GM18498 (cell line): ENCODE data around the gene MCOLN2.
"Not testable (repeated sequence)": the region's sequence is repeated elsewhere in the genome, so short reads cannot be mapped to it uniquely, and the experiment has no call there.

Source experiments
- ATAC-seq: cut with Tn5 transposase; IDR thresholded peaks from one replicate; pipeline ENCODE4 v1.9.1; 2021; ENCODE audit warnings: mild to moderate bottlenecking, moderate library complexity; ENCODE audit not compliant: unreplicated experiment

Gene MCOLN2

GRCh38 chr1:84944767-84945486 is 52.0 kb downstream of the MCOLN2 start:
- ATAC-seq: peak; percentile 85

- ATAC-seq: no peak
These were observed 55.1 kb downstream of the MCOLN2 start for GRCh38 chr1:84941843-84942242.

- no peak for ATAC-seq
These were observed 56.4 kb downstream of the MCOLN2 start for GRCh38 chr1:84940481-84940880.

GRCh38 chr1:84939761-84940160 is 57.2 kb downstream of the MCOLN2 start:
- no peak for ATAC-seq

GRCh38 chr1:84939151-84939550 is 57.8 kb downstream of the MCOLN2 start:
- no peak for ATAC-seq

- no peak for ATAC-seq
These were observed 60.6 kb downstream of the MCOLN2 start for GRCh38 chr1:84936116-84936810.

- ATAC-seq: no peak
These were observed 63.8 kb downstream of the MCOLN2 start for GRCh38 chr1:84933011-84933611.

GRCh38 chr1:84930831-84931230 is 66.1 kb downstream of the MCOLN2 start:
- no peak for ATAC-seq

- no peak for ATAC-seq
These were observed 66.6 kb downstream of the MCOLN2 start for GRCh38 chr1:84930329-84930728.

GRCh38 chr1:84929581-84929980 is 67.3 kb downstream of the MCOLN2 start:
- ATAC-seq: no peak

- ATAC-seq: no peak
These were observed 67.9 kb downstream of the MCOLN2 start for GRCh38 chr1:84928979-84929378.

- ATAC-seq: no peak
These were observed 73.6 kb downstream of the MCOLN2 start for GRCh38 chr1:84923317-84923716.

GRCh38 chr1:84920159-84920558 is 76.8 kb downstream of the MCOLN2 start:
- no peak for ATAC-seq

- no peak for ATAC-seq
These were observed 77.4 kb downstream of the MCOLN2 start for GRCh38 chr1:84919461-84919970.

- no peak for ATAC-seq
These were observed 78.1 kb downstream of the MCOLN2 start for GRCh38 chr1:84918726-84919336.

GRCh38 chr1:84916897-84917296 is 80.0 kb downstream of the MCOLN2 start:
- ATAC-seq: no peak

GRCh38 chr1:84913555-84913892 is 83.4 kb downstream of the MCOLN2 start:
- ATAC-seq: no peak

- ATAC-seq: no peak
These were observed 84.0 kb downstream of the MCOLN2 start for GRCh38 chr1:84912726-84913554.

- not testable (repeated sequence) for ATAC-seq
These were observed 88.0 kb downstream of the MCOLN2 start for GRCh38 chr1:84908746-84909464.
